NT2/D1 (cell line): ENCODE results near the gene ZC3H8.

Source experiments
- DNase-seq: peaks from one replicate; pipeline ENCODE4 v3.0.0-alpha.2; 2011; ENCODE audit warnings: low read depth, low spot score
- H3K27me3 ChIP-seq: 2 replicates; pipeline ENCODE4 v1.6.0; 2011; ENCODE audit warnings: mild to moderate bottlenecking; ENCODE audit not compliant: insufficient read length, insufficient read depth
- H3K36me3 ChIP-seq: 2 replicates; pipeline ENCODE4 v1.6.1; 2011; ENCODE audit warnings: mild to moderate bottlenecking, low read length, mixed read lengths; ENCODE audit not compliant: insufficient read depth, insufficient read length
- H3K4me1 ChIP-seq: 2 replicates; pipeline ENCODE4 v1.5.1; 2011; ENCODE audit not compliant: insufficient read depth, insufficient read length
- H3K4me3 ChIP-seq: 2 replicates; pipeline ENCODE4 v1.5.1; 2011; ENCODE audit warnings: low read depth; ENCODE audit not compliant: insufficient read length
- H3K9ac ChIP-seq: 2 replicates; pipeline ENCODE4 v1.6.0; 2011; ENCODE audit warnings: low read depth; ENCODE audit not compliant: insufficient read length
- H3K9me3 ChIP-seq: 2 replicates; pipeline ENCODE4 v1.5.1; 2011; ENCODE audit warnings: mild to moderate bottlenecking, low read length; ENCODE audit not compliant: insufficient read depth
- SUZ12 ChIP-seq: IDR thresholded peaks from 2 replicates; pipeline ENCODE4 v1.6.1; 2011; ENCODE audit not compliant: insufficient read length, insufficient read depth; ENCODE audit errors: extremely low read depth
- YY1 ChIP-seq: IDR thresholded peaks from 2 replicates; pipeline ENCODE4 v1.6.1; 2011; ENCODE audit not compliant: insufficient read length, insufficient read depth
- ZNF274 ChIP-seq: IDR thresholded peaks from 2 replicates; pipeline ENCODE4 v1.6.1; 2011; ENCODE audit warnings: mild to moderate bottlenecking, low read depth, low read length

ZC3H8 gene

DNA sequence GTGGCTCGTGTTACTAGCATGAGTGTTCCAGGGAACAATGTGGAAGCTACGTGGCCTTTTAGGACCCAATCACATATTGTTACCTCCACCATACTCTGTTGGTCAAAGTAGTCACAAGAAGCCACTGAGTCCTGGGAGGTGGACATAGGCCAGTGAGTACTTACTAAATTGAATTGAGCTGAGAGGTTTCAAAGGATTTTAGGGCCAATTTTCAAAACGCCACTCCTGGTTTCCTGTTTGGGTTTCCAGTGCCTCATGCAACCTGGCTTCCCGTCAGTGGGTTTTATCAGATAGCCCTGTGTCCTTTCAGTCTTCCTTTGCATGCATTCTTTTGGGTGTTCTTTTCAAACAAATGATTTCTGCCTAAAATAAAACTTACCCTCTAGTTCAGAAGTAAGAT, 60.4 kb downstream of the ZC3H8 start:
- no peaks in the 10 kb centered on the region for H3K27me3 ChIP-seq
- no peak for TF ChIP-seq ZNF274
- TF ChIP-seq YY1, result no peak
- TF ChIP-seq SUZ12, result no peak
- no peaks in the 10 kb centered on the region for H3K36me3 ChIP-seq
- no peaks in the 10 kb centered on the region for H3K4me1 ChIP-seq
- no peak for DNase-seq
- H3K9me3 ChIP-seq, result no peaks in the 10 kb centered on the region
- H3K4me3 ChIP-seq, result no peak overlapping the region
- no peak overlapping the region for H3K9ac ChIP-seq

DNA sequence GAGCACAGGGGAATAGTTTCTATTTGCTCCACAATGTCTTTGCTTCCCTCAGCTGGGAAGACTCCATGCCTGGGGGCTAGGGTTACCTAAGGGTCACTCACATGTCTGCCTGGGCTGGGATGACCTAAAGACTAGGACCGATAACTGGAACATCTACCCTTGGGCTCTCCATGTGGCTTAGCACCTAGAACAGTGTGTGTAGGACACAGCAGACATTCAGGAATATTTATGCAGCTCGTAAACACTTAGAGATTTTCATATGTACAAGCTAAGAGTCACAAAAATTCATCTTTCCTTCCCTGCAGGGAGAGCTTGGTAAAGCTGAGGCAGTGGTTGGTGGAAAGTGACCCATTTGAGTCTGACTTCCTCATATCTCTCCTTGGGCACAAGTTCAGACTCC, 60.8 kb downstream of the ZC3H8 start:
- DNase-seq, result no peak
- no peak for TF ChIP-seq ZNF274
- no peak for TF ChIP-seq SUZ12
- TF ChIP-seq YY1, result no peak
- Histone ChIP-seq H3K9ac (no peak overlapping the region), H3K4me3 (no peak overlapping the region), H3K9me3 (no peaks in the 10 kb centered on the region), H3K36me3 (no peaks in the 10 kb centered on the region), H3K4me1 (no peaks in the 10 kb centered on the region), H3K27me3 (no peaks in the 10 kb centered on the region)

GRCh38 chr2:112189001-112189556, 65.8 kb downstream of the ZC3H8 start:
- H3K4me1 ChIP-seq, result no peaks in the 10 kb centered on the region

GRCh38 chr2:112187805-112188596, 66.8 kb downstream of the ZC3H8 start:
- H3K36me3 ChIP-seq, result no peaks in the 10 kb centered on the region
- no peak overlapping the region for H3K4me3 ChIP-seq
- H3K4me1 ChIP-seq, result no peaks in the 10 kb centered on the region
- H3K9me3 ChIP-seq, result peaks cover 11% of the 10 kb centered on the region; the same call in 1 of the 2 replicates
- no peak for DNase-seq
- H3K27me3 ChIP-seq, result no peaks in the 10 kb centered on the region
- no peak overlapping the region for H3K9ac ChIP-seq
- TF ChIP-seq YY1, result no peak
- TF ChIP-seq SUZ12, result no peak
- TF ChIP-seq ZNF274, result no peak

More at GRCh38 chr2:112189001-112189556, 65.8 kb downstream of the ZC3H8 start:
- no peak for TF ChIP-seq ZNF274
- no peak for TF ChIP-seq SUZ12
- TF ChIP-seq YY1, result no peak
- H3K9me3 ChIP-seq, result peaks cover 11% of the 10 kb centered on the region; the same call in 1 of the 2 replicates
- H3K9ac ChIP-seq, result no peak overlapping the region
- H3K36me3 ChIP-seq, result no peaks in the 10 kb centered on the region
- H3K27me3 ChIP-seq, result no peaks in the 10 kb centered on the region
- no peak overlapping the region for H3K4me3 ChIP-seq
- no peak for DNase-seq

GRCh38 chr2:112187046-112187715, 67.7 kb downstream of the ZC3H8 start:
- no peak overlapping the region for H3K9ac ChIP-seq
- H3K9me3 ChIP-seq, result peaks cover 11% of the 10 kb centered on the region; the same call in 1 of the 2 replicates
- no peaks in the 10 kb centered on the region for H3K36me3 ChIP-seq
- H3K27me3 ChIP-seq, result no peaks in the 10 kb centered on the region
- no peak for DNase-seq
- H3K4me3 ChIP-seq, result no peak overlapping the region
- H3K4me1 ChIP-seq, result no peaks in the 10 kb centered on the region
- TF ChIP-seq SUZ12 (no peak), ZNF274 (no peak), YY1 (no peak)

- no peaks in the 10 kb centered on the region for H3K4me1 ChIP-seq
- DNase-seq, result no peak
- H3K4me3 ChIP-seq, result no peak overlapping the region
- H3K36me3 ChIP-seq, result no peaks in the 10 kb centered on the region
- no peaks in the 10 kb centered on the region for H3K27me3 ChIP-seq
- peaks cover 11% of the 10 kb centered on the region; the same call in 1 of the 2 replicates for H3K9me3 ChIP-seq
- no peak overlapping the region for H3K9ac ChIP-seq
- no peak for TF ChIP-seq SUZ12
- TF ChIP-seq YY1, result no peak
- TF ChIP-seq ZNF274, result no peak
Measured at GRCh38 chr2:112185131-112185530, 69.7 kb downstream of the ZC3H8 start.

- TF ChIP-seq SUZ12, result no peak
- TF ChIP-seq YY1, result no peak
- no peak for TF ChIP-seq ZNF274
- DNase-seq, result no peak
- H3K4me1 ChIP-seq, result no peaks in the 10 kb centered on the region
Measured at GRCh38 chr2:112184121-112184520, 70.7 kb downstream of the ZC3H8 start.

More at GRCh38 chr2:112184121-112184520, 70.7 kb downstream of the ZC3H8 start:
- Histone ChIP-seq H3K27me3 (no peaks in the 10 kb centered on the region), H3K9me3 (peaks cover 11% of the 10 kb centered on the region; the same call in 1 of the 2 replicates), H3K36me3 (no peaks in the 10 kb centered on the region), H3K9ac (no peak overlapping the region), H3K4me3 (no peak overlapping the region)
